Amniotic epithelial cell (primary cell): ENCODE data around the gene SLC12A7.

Experiments
- DNase-seq: peaks from one replicate; pipeline ENCODE4 v3.0.0-alpha.2; 2010; ENCODE audit warnings: low read depth

Gene SLC12A7

DNA sequence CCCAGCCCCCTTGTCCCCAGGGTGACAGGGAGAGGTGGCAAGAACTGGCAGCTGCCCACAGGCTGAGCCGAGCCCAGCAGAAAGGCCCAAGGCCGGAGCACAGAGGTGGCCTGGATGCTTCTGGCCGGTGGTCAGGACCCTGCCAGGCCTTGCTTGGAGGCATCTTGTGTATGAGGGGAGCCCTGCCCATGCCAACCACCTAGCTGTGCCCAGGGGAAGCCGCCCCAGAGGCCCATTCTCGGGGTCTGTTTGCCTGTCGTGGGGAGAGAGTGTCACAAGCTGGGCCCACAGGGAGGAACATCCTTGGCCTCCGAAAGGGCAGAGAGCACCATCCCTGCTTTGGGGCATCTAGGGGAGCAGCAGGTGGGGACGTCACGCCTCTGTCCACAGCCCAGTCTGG, 93.3 kb downstream of the SLC12A7 start:
- DNase-seq = no peak

- DNase-seq = no peak
Measured at GRCh38 chr5:1017691-1018455, 94.0 kb downstream of the SLC12A7 start.

DNA sequence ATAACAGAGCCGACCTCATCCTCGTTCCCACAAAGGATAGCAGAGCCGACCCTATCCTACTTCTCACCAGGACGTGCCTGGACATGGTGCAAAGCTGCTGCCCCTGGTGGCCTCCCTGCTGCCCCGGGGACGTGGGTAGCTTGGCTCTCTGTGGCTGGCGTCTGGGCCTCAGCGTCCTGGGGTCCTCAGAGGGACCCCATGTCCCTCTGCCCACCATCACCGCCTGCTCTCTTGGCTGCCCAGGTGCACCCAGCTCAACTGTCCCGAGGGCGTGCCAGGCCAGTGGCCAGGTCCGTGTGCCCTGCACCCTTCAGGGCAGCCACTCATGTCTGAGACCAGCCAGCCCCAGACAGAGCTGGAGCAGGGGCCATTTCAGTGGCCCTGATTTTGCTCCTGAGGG, 94.8 kb downstream of the SLC12A7 start:
- DNase-seq = no peak

- no peak for DNase-seq
Measured at GRCh38 chr5:1016476-1016875, 95.4 kb downstream of the SLC12A7 start.

DNA sequence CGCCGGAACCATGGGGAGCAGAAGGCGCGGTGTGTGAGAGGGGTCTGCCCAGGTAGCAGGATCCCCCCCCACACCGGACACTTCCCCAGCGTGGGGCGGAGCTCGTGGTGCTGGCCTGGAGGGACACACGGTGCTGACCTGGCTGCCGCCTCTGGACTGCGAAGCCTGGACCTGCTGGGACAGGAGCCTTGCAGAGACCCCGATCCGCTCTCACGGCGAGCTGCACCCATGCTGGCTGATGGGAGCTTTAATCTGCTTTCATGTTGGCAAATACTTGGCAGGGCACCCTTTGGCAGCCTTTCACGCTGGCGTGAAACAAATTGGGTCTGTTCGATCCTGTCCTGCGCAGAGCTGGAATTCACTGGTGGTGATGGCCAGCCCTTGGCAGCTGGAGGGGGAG, 95.8 kb downstream of the SLC12A7 start:
- DNase-seq = no peak

DNA sequence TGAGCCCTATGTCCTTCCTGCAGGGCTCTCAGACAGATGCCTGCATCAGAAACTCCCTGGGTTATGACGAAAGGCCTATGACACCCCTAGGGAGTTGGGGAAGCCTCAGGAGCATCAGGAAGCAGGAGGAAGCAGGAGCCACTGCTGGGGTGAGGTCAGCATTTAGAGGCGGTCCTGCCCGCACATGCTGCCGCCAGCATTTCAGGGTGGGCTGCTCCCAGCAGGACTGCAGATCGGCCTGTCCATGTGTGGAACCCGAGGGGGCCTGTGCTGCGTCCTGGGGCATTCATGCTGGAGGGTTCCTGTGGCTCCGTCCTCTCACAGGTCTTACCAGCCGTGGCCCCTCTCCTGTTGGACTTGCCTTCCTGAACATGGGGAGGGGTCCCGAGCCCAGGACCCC, 96.4 kb downstream of the SLC12A7 start:
- DNase-seq = no peak

GRCh38 chr5:1014781-1015221, 97.1 kb downstream of the SLC12A7 start:
- no peak for DNase-seq

DNA sequence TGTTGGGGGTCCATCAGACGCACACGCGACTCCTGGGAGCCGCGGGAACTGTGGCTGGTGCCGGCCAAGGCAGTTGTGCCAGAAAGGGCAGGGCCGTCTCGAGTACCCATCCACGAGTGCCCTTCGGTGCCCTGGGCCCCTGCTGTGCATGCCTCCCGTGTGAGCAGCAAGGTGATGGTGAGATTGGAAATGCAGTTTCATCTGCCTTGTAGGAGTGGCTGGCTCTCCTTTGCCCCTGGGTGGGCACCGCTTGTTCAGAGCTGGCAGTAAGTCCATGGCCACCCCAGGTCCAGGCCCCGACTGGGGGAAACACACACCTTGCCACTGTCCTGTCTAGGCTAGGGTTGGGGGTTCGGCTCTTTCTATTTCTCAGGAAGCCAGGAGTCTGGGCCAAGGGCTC, 97.5 kb downstream of the SLC12A7 start:
- no peak for DNase-seq

- DNase-seq = no peak
Measured at GRCh38 chr5:1013948-1014301, 97.9 kb downstream of the SLC12A7 start.

- DNase-seq = no peak
Measured at GRCh38 chr5:1013238-1013947, 98.5 kb downstream of the SLC12A7 start.

DNA sequence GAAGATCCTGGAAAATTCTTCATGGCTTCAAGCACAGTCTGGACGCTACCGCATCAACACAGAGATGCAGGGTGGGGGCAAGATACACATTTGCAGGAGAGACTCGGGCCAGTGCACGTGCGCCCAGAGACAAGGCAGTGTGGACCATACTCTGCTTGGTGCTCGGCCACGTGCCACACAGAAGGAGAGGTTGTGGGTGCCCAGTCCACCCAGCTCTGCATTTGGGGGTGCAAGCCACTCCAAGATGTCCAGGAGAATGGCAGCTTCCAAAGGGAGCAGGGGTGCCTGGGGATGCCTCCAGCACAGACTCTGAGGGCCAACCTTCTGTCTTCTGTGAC, 99.0 kb downstream of the SLC12A7 start:
- no peak for DNase-seq

- no peak for DNase-seq
Measured at GRCh38 chr5:1012313-1012841, 99.5 kb downstream of the SLC12A7 start.

DNA sequence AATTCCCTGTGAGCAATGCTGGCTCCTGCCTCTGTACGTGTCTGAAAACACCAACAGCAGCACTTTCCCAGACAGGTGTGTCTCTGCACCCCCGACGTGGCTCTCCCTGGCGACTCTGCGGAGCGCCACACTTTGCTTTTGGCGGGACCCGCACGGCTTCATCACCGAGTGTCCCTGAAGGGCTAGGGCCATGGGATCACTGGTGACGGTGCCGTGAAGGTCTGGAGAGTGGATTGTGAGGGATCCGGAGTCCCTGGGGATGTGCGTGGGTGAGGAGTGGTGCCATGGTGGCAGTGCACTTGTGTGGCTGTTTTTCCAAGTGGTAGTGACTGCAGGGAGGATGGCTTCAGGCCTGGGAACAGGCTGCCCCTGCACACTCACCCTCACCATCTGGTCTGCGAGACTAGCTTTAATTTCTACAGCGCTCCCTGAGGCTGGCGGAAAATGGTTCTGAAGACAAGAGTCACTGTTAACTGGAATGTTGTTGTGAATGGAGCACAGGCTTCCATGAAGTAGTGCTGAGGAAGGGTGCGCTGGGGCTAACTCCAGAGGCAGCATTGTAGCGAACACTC, 100.0 kb downstream of the SLC12A7 start:
- no peak for DNase-seq

GRCh38 chr5:1011226-1011631, 100.6 kb downstream of the SLC12A7 start:
- no peak for DNase-seq

DNA sequence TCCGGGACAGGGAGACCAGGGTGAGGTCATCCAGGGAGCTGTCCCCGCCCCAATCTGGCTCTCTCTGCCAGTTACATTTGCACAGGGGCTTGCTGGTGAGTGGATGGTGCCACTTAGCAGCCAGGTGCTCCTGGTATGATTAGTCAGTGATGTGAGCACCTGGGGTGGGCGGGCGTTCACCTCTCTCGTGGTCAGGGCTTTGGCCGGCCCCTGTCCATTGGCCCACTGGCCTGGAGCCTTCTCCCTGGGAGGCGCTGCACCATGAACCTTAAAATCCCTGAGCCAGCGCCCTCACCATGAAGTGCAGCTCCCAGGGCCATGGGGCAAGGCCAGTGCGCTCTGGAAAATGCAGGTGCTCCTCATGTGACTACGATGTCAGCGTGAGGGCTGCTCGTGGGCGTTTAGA, 101.2 kb downstream of the SLC12A7 start:
- DNase-seq = no peak

GRCh38 chr5:1010181-1010510, 101.7 kb downstream of the SLC12A7 start:
- DNase-seq = no peak

- DNase-seq = no peak
Measured at GRCh38 chr5:1009359-1010180, 102.3 kb downstream of the SLC12A7 start.

GRCh38 chr5:1008451-1009358, 103.2 kb downstream of the SLC12A7 start, which contains the start of gene NKD2:
Gene NKD2, plus strand, starts transcription at chr5:1008802. Its CDS starts 256 bp downstream, at chr5:1009058.
- DNase-seq = no peak

- no peak for DNase-seq
Measured at GRCh38 chr5:1007681-1008450, 104.0 kb downstream of the SLC12A7 start.

GRCh38 chr5:1007221-1007680, 104.6 kb downstream of the SLC12A7 start:
- DNase-seq = no peak
